Endometrial microvascular endothelial cells (primary cell): ENCODE measurements around the gene MSX1. TPM values are rescaled to one million over a fixed set of nuclear protein-coding genes. Genes with fewer than 3 reads are reported as not detected.

Experiments used
- in situ Hi-C: cut with HindIII; loops from 2 replicates; pipeline ENCODE4 v1.10.0; 2017; ENCODE audit warnings: low sequenced_read_pairs, low pct_unique_long_range_greater_than_20kb; ENCODE audit errors: inconsistent ontology term
- total RNA-seq: library from RNA; depleted of rRNA; stranded (reverse); fragments of >200 nt; gene quantifications from one replicate; pipeline ENCODE4 v1.2.3, GENCODE V29; 2015; ENCODE audit errors: inconsistent ontology term

Gene MSX1
- total RNA-seq, 1 donor from 2014 or later = 7.1 TPM

GRCh38 chr4:4866866-4867374, 7.5 kb downstream of the MSX1 start:
- in situ Hi-C loops = no loop called here

GRCh38 chr4:4867375-4868039, 8.0 kb downstream of the MSX1 start:
- in situ Hi-C loops = no loop called here

GRCh38 chr4:4868040-4868757, 8.7 kb downstream of the MSX1 start:
- in situ Hi-C loops = no loop called here

- in situ Hi-C loops = no loop called here
These were observed 9.6 kb downstream of the MSX1 start for GRCh38 chr4:4868758-4869723.

DNA sequence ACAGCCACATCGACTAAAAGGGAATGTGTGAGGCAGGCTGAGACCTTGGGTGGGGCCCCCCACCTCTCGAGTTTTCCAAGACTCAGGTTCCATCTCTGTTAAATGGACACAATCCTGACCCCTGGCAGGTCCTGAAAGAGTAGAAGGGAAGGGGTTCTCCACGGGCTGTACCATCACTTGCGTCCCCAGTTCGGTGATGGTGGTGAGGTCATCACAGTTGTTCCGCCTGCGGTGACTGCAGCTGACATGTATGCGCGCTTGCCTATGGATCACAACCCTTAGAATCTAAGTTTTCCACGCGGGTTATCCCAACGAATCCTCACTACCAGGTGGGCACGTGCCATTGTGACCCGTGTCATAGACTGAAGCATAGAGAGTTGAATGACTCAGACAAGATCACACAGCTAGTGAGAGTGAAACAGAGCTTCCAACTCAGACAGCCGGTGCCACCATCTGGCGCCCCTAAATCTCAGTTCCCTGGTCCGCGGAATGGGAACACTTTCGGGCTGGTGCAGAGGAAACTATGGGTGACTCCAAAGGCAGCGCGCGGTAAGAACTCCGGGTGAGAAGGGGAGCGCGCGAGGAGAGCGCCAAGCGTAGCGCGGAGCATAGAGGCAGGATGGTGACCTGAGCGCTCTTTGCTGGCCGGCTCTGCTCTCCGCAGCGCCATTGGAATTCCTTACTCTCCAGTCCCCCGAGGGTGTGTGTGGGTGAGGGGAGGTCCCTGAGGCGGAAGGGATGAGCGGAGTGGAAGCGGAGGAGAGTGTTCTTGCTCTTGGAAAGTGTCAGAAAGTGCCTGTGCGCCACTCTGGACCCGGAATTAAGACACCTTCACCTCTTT, 10.5 kb downstream of the MSX1 start:
- in situ Hi-C loops = no loop called here

DNA sequence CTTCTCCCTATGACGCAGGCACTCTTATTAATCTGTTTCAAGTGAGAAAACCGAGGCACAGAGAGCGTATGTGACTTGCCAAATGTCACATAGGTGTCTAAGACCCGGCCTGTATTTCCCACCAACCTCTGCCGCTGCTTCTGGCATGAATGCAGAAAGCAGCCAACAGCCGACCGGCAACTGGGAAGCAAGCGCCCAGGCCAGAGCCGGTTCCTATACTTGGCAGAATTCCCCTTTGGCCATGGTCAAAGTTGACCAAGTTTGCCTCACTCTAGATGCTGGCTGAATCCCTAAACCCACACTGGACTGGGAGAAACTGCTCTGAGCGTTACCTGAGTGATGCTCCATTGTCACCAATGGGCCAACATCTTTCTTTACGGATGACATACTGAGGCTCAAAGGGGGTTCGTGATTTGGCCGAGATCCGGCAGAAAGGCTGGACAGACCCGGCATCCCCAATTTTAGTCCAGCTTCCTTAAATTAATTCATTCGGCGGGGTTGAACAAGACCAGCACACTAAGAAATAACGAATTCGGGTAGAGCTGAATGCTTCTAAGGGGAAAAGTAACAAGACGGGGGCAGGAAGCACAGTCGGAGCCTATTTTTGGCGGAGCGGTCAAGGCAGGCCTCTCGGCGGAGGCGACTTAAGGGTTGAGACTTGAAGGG, 11.2 kb downstream of the MSX1 start:
- in situ Hi-C loops = no loop called here

GRCh38 chr4:4871242-4871572, 11.7 kb downstream of the MSX1 start:
- in situ Hi-C loops = no loop called here

DNA sequence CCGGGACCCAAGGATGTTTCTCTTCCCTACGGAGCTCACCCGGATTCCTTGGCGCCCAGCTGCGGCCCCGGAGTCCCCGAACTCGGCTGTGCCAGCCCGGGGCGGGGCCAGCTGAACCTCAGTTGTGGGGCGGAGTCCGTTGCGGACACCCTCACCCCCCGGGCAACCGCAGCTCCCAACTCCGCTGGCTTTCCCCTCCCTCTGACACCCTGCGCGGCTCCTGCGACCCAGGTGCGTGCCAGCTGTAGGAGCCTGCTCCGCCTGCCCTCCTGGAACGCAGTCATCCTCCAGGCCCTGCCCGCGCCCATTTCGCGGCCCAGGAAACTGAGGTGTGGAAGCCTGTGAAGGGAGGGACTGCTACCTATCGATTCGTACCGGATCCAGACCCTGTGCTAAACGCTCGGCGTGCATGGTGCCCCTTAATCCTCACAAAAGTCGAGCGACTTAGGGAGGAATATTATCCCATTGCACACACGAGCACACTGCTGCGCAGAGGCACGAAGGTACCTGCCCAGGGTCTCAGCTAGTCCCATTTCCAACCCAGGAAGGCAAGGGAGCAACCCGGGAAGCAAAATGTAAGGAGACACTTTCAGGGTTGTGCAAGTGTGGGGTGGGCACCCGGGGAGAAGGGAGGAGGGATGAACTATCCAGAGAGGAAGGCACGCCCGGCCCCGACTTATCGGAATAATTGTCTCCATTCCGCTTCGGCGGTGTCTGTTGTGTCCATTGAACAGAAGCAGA, 12.3 kb downstream of the MSX1 start:
- in situ Hi-C loops = no loop called here

GRCh38 chr4:4872314-4872903, 12.9 kb downstream of the MSX1 start:
- in situ Hi-C loops = no loop called here

DNA sequence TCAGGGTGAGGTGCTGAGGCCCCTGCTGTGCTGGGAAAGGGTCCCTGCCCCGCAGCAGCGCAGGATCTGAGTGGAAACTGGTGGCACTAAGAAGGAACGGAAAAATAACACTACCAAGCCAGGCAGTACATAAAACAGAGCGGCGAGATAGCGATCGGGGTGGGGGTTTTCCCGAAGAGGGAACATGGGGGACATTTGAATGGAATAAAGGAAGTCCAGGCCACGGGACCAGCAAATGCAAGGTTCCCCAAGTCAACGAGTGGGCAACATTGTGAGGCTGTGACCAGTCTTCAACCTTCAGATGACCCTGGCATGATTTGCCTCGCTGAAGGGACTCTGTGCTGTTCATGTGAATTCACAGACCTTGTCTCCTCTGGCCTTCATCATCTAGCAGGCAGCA, 13.7 kb downstream of the MSX1 start:
- in situ Hi-C loops = no loop called here

- in situ Hi-C loops = no loop called here
These were observed 14.8 kb downstream of the MSX1 start for GRCh38 chr4:4874254-4874653.

DNA sequence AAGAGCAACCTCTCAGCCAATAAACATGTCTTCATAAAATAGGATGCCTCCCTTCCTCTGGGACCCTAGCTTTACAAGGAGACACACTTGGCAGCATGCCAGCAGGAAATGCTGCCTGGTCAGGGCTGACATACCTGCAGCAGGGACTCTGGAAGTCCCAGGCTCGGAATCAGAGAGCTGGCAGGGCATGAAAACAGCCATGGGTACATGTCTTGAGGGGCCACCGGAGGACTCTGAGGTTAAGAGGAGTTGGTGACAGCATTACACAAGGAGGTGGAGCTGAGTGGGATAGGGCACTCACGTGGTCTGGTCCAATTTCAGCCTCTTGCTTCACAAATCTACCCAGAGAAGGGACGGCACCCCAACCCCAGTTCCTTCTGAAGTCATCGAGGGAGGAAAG, 15.7 kb downstream of the MSX1 start:
- in situ Hi-C loops = no loop called here

DNA sequence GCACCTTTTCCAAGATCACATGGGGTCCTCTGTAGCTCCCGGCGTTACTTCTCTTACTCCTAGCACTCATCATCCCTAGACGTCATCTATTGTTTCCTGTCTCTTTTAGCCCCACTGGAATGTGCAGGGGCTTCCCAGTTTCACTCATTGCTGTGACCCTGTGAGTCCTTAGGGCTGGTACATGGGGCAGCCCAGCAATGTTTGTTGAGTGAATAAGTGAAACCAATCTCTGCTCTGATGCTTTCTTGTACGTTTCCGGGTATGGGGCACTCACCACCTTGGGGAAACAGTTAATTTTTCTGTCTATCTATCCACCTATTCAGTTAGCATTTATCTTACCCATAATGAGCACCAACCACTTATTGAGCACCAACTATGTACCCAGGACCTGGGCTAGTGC, 16.1 kb downstream of the MSX1 start:
- in situ Hi-C loops = no loop called here

GRCh38 chr4:4876945-4877661, 17.6 kb downstream of the MSX1 start:
- in situ Hi-C loops = no loop called here

- in situ Hi-C loops = no loop called here
These were observed 21.0 kb downstream of the MSX1 start for GRCh38 chr4:4880492-4880891.

DNA sequence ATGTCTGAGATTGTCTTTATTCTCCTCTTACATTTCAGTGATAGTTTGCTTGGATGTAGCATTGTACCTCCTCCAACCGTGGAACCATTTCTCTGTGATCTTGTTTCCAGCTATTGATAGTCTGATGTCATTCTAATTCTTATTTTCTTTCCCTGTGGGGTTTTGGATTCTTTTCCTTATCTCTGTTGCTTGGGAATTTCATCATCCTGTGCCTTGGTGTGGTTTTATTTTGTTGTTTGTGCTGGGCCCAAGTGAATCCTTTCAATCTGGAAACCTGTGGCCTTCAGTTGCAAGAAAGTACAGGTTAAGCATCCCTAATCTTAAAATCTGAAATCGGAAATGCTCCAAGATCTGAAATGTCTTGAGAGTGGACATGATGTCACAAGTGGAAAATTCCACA, 22.0 kb downstream of the MSX1 start:
- in situ Hi-C loops = no loop called here

GRCh38 chr4:4884611-4885010, 25.1 kb downstream of the MSX1 start:
- in situ Hi-C loops = no loop called here
